ENCODE measurements around the gene BIVM. TPM values are rescaled to one million over a fixed set of nuclear protein-coding genes. Genes with fewer than 3 reads are reported as not detected.

BIVM gene
- polyA plus RNA-seq, 1 of the 3 experiments (the other 2 are of a cell fraction): 8.8 TPM

DNA sequence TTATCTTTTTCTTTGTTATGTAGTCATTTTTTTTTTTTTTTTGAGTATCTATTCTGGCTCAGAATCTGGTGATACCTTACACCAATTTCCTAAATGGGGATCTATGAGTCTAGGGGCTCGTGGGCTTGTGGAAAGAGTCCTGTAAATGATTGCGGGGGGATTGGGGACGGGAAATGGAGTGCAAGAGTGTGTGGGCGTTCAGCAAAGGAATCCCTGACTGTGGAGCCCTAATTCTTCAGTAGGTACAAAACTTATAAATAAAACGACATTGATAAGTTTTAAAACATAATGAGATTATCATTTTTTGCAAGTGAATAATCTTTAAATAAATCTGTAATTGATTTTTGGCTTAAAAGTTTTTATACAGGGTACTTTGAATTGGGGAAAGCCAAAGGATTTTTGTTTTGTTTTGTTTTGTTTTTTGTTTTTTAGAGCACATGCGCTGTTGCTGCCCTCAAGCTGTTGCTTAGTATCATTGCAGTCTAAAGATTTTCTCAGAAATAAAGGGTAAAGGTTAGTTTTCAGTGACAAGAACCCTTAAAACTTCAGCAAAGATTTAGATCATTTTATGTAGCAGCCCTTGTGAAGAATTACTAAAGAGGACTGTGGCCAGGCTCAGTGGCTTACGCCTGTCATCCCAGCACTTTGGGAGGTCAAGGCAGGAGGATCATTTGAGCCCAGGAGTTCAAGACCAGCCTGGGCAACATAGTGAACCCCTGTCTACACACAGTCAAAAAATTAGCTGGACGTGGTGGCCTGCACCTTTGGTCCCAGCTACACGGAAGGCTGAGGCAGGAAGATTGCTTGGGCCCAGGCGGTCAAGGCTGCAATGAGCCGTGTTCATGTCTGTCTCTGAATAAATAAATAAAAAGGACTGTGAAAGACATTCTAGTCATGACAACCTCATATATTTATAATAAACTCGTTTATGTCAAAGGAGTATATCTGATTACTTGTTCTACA is 48.6 kb downstream of the BIVM start:
- peak overlapping the region; percentile 91 for H3K4me2 ChIP-seq
- peaks cover 11% of the 10 kb centered on the region; the same call in 1 of the 2 replicates for H4K20me1 ChIP-seq (ENCODE audit: insufficient read depth)
- H3K9me3 ChIP-seq: no peaks in the 10 kb centered on the region
- no peaks in the 10 kb centered on the region for H3K27me3 ChIP-seq (ENCODE audit: insufficient read depth)
- peaks cover 18 to 19% of the 10 kb centered on the region in 2 experiments for H3K36me3 ChIP-seq (replicated peaks in 1 of 2; ENCODE audit: control insufficient read depth in 1 of 2, insufficient read depth in 2 of 2, low read length in 1 of 2)
- peak; percentile 17 for DNase-seq
- H3K4me1 ChIP-seq (ENCODE audit: control insufficient read depth in 1 of 2, insufficient read depth in 2 of 2, low read depth in 1 of 2, low read length in 1 of 2): peaks cover 0 to 12% of the 10 kb centered on the region in 2 experiments; a peak in 3 of 4 replicates
- peaks cover 13% of the 10 kb centered on the region for H3F3A ChIP-seq (replicated peaks; ENCODE audit: insufficient read depth)
- CTCF ChIA-PET: interaction anchor here (0.7 to 6.9 kb wide), 16 partner anchors 9 to 1702 kb away, joined by 3 to 70 read pairs (median 3); partner anchors contain the start of gene TEX30
- POLR2A ChIA-PET: no interaction called here
- H2AFZ ChIP-seq (ENCODE audit: low read depth): peak overlapping the region; percentile 96; the same call in 1 of the 2 replicates
- H3K79me2 ChIP-seq (ENCODE audit: insufficient read depth): peaks cover 50% of the 10 kb centered on the region
- 17% methylated on average over 11 of the region's 12 CpGs for WGBS (ENCODE audit: low lambda C conversion rate)
- H3K27ac ChIP-seq (ENCODE audit: low read depth in 2 of 2, low read length in 1 of 2): peak overlapping the region; percentile 87 to 96; a peak in 3 of 4 replicates
- H3K9me2 ChIP-seq: no peaks in the 10 kb centered on the region
- H3K4me3 ChIP-seq (ENCODE audit: low read depth in 2 of 2, low read length in 1 of 2): peak overlapping the region; percentile 96 to 99
- H3K9ac ChIP-seq: peak overlapping the region; percentile 89
- no peak for TF ChIP-seq TAF1 (IDR thresholded peaks at IDR 0.05; ENCODE audit: borderline replicate concordance, low read depth, low read length)
- no peak for TF ChIP-seq FOXM1 (IDR thresholded peaks at IDR 0.05; ENCODE audit: low read depth)
- no peak for TF ChIP-seq YY1 (IDR thresholded peaks at IDR 0.05; ENCODE audit: low read depth)
- no peak for TF ChIP-seq NRF1 (IDR thresholded peaks at IDR 0.05; ENCODE audit: low read depth, low read length)
- TF ChIP-seq SMC3 (IDR thresholded peaks at IDR 0.05; ENCODE audit: low read depth, low read length): peak; percentile 62
- TF ChIP-seq, protein P1, sequence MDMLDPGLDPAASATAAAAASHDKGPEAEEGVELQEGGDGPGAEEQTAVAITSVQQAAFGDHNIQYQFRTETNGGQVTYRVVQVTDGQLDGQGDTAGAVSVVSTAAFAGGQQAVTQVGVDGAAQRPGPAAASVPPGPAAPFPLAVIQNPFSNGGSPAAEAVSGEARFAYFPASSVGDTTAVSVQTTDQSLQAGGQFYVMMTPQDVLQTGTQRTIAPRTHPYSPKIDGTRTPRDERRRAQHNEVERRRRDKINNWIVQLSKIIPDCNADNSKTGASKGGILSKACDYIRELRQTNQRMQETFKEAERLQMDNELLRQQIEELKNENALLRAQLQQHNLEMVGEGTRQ (IDR thresholded peaks at IDR 0.05; ENCODE audit: borderline replicate concordance, low read depth, low read length): no peak
- TF ChIP-seq EZH2phosphoT487 (IDR thresholded peaks at IDR 0.05; ENCODE audit: borderline replicate concordance, low read depth): no peak
- TF ChIP-seq RXRA (IDR thresholded peaks at IDR 0.05; ENCODE audit: borderline replicate concordance, low read depth): no peak
- peak; percentile 91 for TF ChIP-seq CTCF (IDR thresholded peaks at IDR 0.05)
- no peak for TF ChIP-seq IRF3 (IDR thresholded peaks at IDR 0.05; ENCODE audit: low read depth, low read length)
- no peak for TF ChIP-seq JUND (IDR thresholded peaks at IDR 0.05)
- no peak for TF ChIP-seq FOSL2 (IDR thresholded peaks at IDR 0.05; ENCODE audit: borderline replicate concordance, low read depth)
- TF ChIP-seq, protein P2, sequence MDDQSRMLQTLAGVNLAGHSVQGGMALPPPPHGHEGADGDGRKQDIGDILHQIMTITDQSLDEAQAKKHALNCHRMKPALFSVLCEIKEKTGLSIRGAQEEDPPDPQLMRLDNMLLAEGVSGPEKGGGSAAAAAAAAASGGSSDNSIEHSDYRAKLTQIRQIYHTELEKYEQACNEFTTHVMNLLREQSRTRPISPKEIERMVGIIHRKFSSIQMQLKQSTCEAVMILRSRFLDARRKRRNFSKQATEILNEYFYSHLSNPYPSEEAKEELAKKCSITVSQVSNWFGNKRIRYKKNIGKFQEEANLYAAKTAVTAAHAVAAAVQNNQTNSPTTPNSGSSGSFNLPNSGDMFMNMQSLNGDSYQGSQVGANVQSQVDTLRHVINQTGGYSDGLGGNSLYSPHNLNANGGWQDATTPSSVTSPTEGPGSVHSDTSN (IDR thresholded peaks at IDR 0.05): no peak
- no peak for TF ChIP-seq ZBTB33 (IDR thresholded peaks at IDR 0.05; ENCODE audit: borderline replicate concordance, low read depth)
- no peak for TF ChIP-seq TEAD4 (IDR thresholded peaks at IDR 0.05; ENCODE audit: borderline replicate concordance, insufficient read depth)
- peak; percentile 85 for TF ChIP-seq RAD21 (IDR thresholded peaks at IDR 0.05; ENCODE audit: low read length)
- no peak for TF ChIP-seq CHD2 (IDR thresholded peaks at IDR 0.05; ENCODE audit: low read length, partially characterized antibody)
- no peak for TF ChIP-seq NFIC (IDR thresholded peaks at IDR 0.05; ENCODE audit: borderline replicate concordance)
- no peak for TF ChIP-seq REST (IDR thresholded peaks at IDR 0.05; ENCODE audit: low read depth, low read length)
- no peak for TF ChIP-seq ELF1 (IDR thresholded peaks at IDR 0.05)

Data from SK-N-SH (cell line).